ENCODE measurements around the gene PDLIM4.

DNA sequence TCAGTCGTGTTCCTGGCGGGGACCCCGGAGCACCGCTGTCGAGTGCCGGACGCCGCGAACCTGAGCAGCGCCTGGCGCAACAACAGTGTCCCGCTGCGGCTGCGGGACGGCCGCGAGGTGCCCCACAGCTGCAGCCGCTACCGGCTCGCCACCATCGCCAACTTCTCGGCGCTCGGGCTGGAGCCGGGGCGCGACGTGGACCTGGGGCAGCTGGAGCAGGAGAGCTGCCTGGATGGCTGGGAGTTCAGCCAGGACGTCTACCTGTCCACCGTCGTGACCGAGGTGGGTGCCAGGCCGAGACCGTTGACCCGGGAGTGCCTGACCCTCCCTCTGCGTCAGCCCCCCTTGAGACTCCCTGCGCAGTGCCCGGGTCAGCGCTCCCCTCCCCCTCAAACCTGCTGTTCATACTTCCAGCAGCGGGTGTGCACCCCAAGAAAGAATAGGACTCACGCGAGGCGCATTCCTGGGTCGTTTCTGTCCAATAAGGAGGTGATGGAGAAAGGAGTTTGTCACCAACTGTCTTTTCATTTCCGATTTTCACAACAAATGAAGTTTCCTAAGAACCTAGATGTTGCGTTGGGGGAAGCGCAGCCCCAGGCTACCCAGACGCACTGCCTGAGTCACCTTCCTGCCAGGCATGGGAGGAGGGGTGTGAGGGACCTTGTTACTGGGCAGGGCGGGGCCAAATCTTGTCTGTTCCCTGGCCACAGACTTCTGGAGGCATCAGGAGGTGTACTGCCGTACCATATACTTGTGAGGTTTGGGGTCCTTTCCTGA lies 37.4 kb downstream of the PDLIM4 start:
- TF ChIP-seq EZH2 (IDR thresholded peaks at IDR 0.05; ENCODE audit: low read length) = no peak
- TF ChIP-seq, protein P1, sequence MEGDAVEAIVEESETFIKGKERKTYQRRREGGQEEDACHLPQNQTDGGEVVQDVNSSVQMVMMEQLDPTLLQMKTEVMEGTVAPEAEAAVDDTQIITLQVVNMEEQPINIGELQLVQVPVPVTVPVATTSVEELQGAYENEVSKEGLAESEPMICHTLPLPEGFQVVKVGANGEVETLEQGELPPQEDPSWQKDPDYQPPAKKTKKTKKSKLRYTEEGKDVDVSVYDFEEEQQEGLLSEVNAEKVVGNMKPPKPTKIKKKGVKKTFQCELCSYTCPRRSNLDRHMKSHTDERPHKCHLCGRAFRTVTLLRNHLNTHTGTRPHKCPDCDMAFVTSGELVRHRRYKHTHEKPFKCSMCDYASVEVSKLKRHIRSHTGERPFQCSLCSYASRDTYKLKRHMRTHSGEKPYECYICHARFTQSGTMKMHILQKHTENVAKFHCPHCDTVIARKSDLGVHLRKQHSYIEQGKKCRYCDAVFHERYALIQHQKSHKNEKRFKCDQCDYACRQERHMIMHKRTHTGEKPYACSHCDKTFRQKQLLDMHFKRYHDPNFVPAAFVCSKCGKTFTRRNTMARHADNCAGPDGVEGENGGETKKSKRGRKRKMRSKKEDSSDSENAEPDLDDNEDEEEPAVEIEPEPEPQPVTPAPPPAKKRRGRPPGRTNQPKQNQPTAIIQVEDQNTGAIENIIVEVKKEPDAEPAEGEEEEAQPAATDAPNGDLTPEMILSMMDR (optimal IDR thresholded peaks at IDR 0.05 in 1 of 3, IDR thresholded peaks at IDR 0.05 in 1 of 3, conservative IDR thresholded peaks at IDR 0.05 in 1 of 3; ENCODE audit: extremely low read depth in 1 of 3, insufficient read depth in 2 of 3, low read length in 3 of 3) = no peak

Data from keratinocyte (primary cell).